Spleen (tissue), 7 donors: ENCODE data around the gene MYO18B.

Experiments used
- POLR2A ChIP-seq, 3 donors: fragments of 450-650 bp; IDR thresholded peaks; one replicate each; pipeline ENCODE4 v1.5.1; 2017; ENCODE audit warnings: antibody characterized with exemption in 3 of 3, mild to moderate bottlenecking in 1 of 3
- TF ChIP-seq, protein P1 (sequence below), 11 experiments: fragments of 200-600 bp in 7 of 11; fragments of 450-650 bp in 4 of 11; sonication (generic) in 4 of 11; IDR thresholded peaks in 8 of 11; conservative IDR thresholded peaks in 3 of 11; 1 replicate in 7 of 11; 2 replicates in 4 of 11; pipeline versions ENCODE4 v1.4.0 to v1.8.0; 2016 to 2021; ENCODE audit warnings: antibody characterized with exemption in 11 of 11, inconsistent platforms in 4 of 11, mild to moderate bottlenecking in 1 of 11
- donor health status: DM: no; HTN: no; CAD: no; lungs with moderate emphysema.
- donor health status: DM: no; HTN: no; CAD: no.
- donor health status: DM: no; HTN: no; CAD: no.

DNA sequence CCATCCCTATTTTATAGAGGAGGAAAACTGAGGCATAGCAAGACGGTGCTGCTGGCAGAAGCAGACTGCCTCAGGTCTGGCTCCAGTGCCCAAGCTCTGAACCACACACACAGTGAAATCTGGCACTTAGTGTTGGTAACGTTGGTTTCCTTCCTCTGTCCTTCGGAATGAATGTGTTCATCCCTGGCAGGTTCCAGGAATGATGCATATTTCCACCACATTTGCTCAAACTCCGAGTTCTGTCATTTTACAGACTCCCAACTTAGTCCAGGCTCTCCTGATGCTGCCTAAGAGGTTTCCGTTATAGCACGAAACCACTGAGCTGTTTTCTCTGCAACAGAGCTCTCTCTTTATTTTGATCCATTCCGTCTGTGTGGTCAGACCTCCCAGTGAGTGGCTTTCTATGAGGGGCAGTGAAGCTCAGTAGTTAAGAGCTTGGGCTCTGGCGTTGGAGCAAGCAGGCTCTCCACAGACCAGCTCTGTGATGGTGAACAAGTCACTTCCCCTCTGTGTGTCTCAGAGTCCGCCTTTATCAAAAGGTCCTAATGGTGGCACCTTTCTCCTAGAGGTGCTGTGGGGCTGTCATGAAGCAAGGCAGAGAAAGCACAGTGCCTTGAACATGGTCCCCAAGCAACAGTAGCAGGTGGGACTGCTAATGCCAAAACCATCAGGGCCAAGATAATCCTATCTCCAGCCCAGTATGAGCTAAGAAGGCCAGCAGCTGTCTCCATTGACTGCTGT, 200.3 kb downstream of the MYO18B start:
- TF ChIP-seq, protein P1, sequence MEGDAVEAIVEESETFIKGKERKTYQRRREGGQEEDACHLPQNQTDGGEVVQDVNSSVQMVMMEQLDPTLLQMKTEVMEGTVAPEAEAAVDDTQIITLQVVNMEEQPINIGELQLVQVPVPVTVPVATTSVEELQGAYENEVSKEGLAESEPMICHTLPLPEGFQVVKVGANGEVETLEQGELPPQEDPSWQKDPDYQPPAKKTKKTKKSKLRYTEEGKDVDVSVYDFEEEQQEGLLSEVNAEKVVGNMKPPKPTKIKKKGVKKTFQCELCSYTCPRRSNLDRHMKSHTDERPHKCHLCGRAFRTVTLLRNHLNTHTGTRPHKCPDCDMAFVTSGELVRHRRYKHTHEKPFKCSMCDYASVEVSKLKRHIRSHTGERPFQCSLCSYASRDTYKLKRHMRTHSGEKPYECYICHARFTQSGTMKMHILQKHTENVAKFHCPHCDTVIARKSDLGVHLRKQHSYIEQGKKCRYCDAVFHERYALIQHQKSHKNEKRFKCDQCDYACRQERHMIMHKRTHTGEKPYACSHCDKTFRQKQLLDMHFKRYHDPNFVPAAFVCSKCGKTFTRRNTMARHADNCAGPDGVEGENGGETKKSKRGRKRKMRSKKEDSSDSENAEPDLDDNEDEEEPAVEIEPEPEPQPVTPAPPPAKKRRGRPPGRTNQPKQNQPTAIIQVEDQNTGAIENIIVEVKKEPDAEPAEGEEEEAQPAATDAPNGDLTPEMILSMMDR (IDR thresholded peaks at IDR 0.05 in 8 of 11, conservative IDR thresholded peaks at IDR 0.05 in 3 of 11): no peak
- TF ChIP-seq POLR2A (IDR thresholded peaks at IDR 0.05): no peak
